Breast epithelium (tissue), 4 donors: ENCODE data around the gene ST6GALNAC4. TPM values are rescaled to one million over a fixed set of nuclear protein-coding genes. Genes with fewer than 3 reads are reported as not detected.

Experiments
- DNase-seq, 2 donors: peaks; one replicate each; pipeline ENCODE4 v3.0.0-alpha.2; 2019; ENCODE audit warnings: low spot score in 2 of 2
- H3K27ac ChIP-seq, 2 donors: fragments of 200-600 bp; sonication (generic) in 1 of 2; one replicate each; pipeline ENCODE4 v1.5.1; 2016 to 2019; ENCODE audit warnings: mild to moderate bottlenecking in 1 of 2
- H3K27me3 ChIP-seq, 2 donors: fragments of 200-600 bp; sonication (generic) in 1 of 2; one replicate each; pipeline versions ENCODE4 v1.5.1 to v1.6.0; 2017 to 2019; ENCODE audit warnings: control low read depth in 1 of 2, mild to moderate bottlenecking in 1 of 2
- H3K36me3 ChIP-seq: fragments of 200-600 bp; one replicate; pipeline ENCODE4 v1.5.1; 2019
- H3K4me1 ChIP-seq, 2 donors: fragments of 200-600 bp; sonication (generic); one replicate each; pipeline ENCODE4 v1.5.1; 2016 to 2019; ENCODE audit warnings: control low read depth in 1 of 2
- H3K4me3 ChIP-seq, 3 donors: fragments of 200-600 bp; sonication (generic); 1 replicate in 2 of 3; 2 replicates in 1 of 3; pipeline ENCODE4 v1.5.1; 2016 to 2019; ENCODE audit warnings: mild to moderate bottlenecking in 3 of 3, moderate library complexity in 2 of 3
- H3K9me3 ChIP-seq, 2 donors: fragments of 200-600 bp; sonication (generic) in 1 of 2; one replicate each; pipeline ENCODE4 v1.5.1; 2016 to 2019; ENCODE audit warnings: control low read depth in 1 of 2
- CTCF ChIP-seq, 3 donors: fragments of 450-650 bp; IDR thresholded peaks; one replicate each; pipeline ENCODE4 v1.5.1; 2016 to 2017; ENCODE audit warnings: antibody characterized with exemption in 3 of 3, mild to moderate bottlenecking in 3 of 3, moderate library complexity in 3 of 3
- POLR2A ChIP-seq: fragments of 450-650 bp; IDR thresholded peaks from one replicate; pipeline ENCODE4 v1.6.1; 2016; ENCODE audit warnings: antibody characterized with exemption, mild to moderate bottlenecking, moderate library complexity
- POLR2AphosphoS5 ChIP-seq, 3 donors: sonication (generic); formaldehyde crosslinking; IDR thresholded peaks; one replicate each; pipeline ENCODE4 v1.6.1; 2017; ENCODE audit warnings: antibody characterized with exemption in 3 of 3
- intact Hi-C: fragments of 100-400 bp; cut with DNase I; formaldehyde crosslinking; loops from one replicate; pipeline ENCODE4 v1.15.1; 2023; ENCODE audit warnings: low total_unique reads
- total RNA-seq, 3 donors: library from RNA; depleted of rRNA; stranded (reverse); fragments of >200 nt; gene quantifications; one replicate each; pipeline ENCODE4 v1.1.0, GENCODE V29; 2016

Gene ST6GALNAC4
- total RNA-seq, 3 donors from 2014 or later: 17.6 to 44.6 (median 24.0) TPM

- TF ChIP-seq CTCF (IDR thresholded peaks at IDR 0.05): no peak
- no peak for TF ChIP-seq POLR2A
- TF ChIP-seq POLR2AphosphoS5 (IDR thresholded peaks at IDR 0.05): no peak
- H3K4me3 ChIP-seq: no peak overlapping the region
- DNase-seq: no peak
- no peaks in the 10 kb centered on the region for H3K36me3 ChIP-seq
- H3K27me3 ChIP-seq: no peaks in the 10 kb centered on the region
- intact Hi-C loops: loop anchor here (5.0 kb wide), 1 partner anchor 337 kb away; no protein-coding TSS in a partner anchor
- H3K4me1 ChIP-seq: peaks cover 5 to 9% of the 10 kb centered on the region in 2 donors
- no peaks in the 10 kb centered on the region for H3K9me3 ChIP-seq
- H3K27ac ChIP-seq: no peak overlapping the region
Measured at GRCh38 chr9:127929625-127929979, 12.8 kb upstream of the ST6GALNAC4 start.

- TF ChIP-seq POLR2AphosphoS5 (IDR thresholded peaks at IDR 0.05) (no peak), POLR2A (no peak), CTCF (IDR thresholded peaks at IDR 0.05) (no peak)
Measured at GRCh38 chr9:127928676-127929624, 12.1 kb upstream of the ST6GALNAC4 start.

GRCh38 chr9:127927988-127928675 is 11.3 kb upstream of the ST6GALNAC4 start:
- H3K4me3 ChIP-seq: peak overlapping the region in 2 of 3 donors; percentile 61 to 69
- H3K27me3 ChIP-seq: no peaks in the 10 kb centered on the region
- no peaks in the 10 kb centered on the region for H3K9me3 ChIP-seq
- intact Hi-C loops: loop anchor here (5.0 kb wide), 1 partner anchor 336 kb away; no protein-coding TSS in a partner anchor
- no peak overlapping the region for H3K27ac ChIP-seq
- H3K36me3 ChIP-seq: no peaks in the 10 kb centered on the region
- no peak for TF ChIP-seq CTCF (IDR thresholded peaks at IDR 0.05)
- no peak for TF ChIP-seq POLR2AphosphoS5 (IDR thresholded peaks at IDR 0.05)
- TF ChIP-seq POLR2A: no peak
- no peak for DNase-seq
- H3K4me1 ChIP-seq: peaks cover 5 to 9% of the 10 kb centered on the region in 2 donors

More at GRCh38 chr9:127928676-127929624, 12.1 kb upstream of the ST6GALNAC4 start:
- Histone ChIP-seq H3K27ac (no peak overlapping the region), H3K4me3 (no peak overlapping the region), H3K9me3 (no peaks in the 10 kb centered on the region), H3K27me3 (no peaks in the 10 kb centered on the region), H3K36me3 (no peaks in the 10 kb centered on the region), H3K4me1 (peaks cover 5 to 9% of the 10 kb centered on the region in 2 donors)
- intact Hi-C loops: loop anchor here (5.0 kb wide), 1 partner anchor 337 kb away; no protein-coding TSS in a partner anchor
- no peak for DNase-seq

- H3K27me3 ChIP-seq: no peaks in the 10 kb centered on the region
- H3K4me1 ChIP-seq: peaks cover 5 to 9% of the 10 kb centered on the region in 2 donors
- peak overlapping the region; percentile 44 to 48 for H3K27ac ChIP-seq
- H3K36me3 ChIP-seq: no peaks in the 10 kb centered on the region
- H3K9me3 ChIP-seq: no peaks in the 10 kb centered on the region
- H3K4me3 ChIP-seq: peak overlapping the region in 2 of 3 donors; percentile 61 to 69
- peak; percentile 73 to 75 for DNase-seq
- TF ChIP-seq CTCF (IDR thresholded peaks at IDR 0.05) (no peak), POLR2AphosphoS5 (IDR thresholded peaks at IDR 0.05) (no peak), POLR2A (no peak)
- intact Hi-C loops: loop anchor here (5.0 kb wide), 1 partner anchor 335 kb away; no protein-coding TSS in a partner anchor
Measured at GRCh38 chr9:127927201-127927987, 10.6 kb upstream of the ST6GALNAC4 start.
